Measurements from ENCODE around the gene DOCK7. TPM values are rescaled to one million over a fixed set of nuclear protein-coding genes. Genes with fewer than 3 reads are reported as not detected.

The DOCK7 gene
- total RNA-seq, 2 experiments from 2014 or later, result 6.0 to 7.9 TPM

DNA sequence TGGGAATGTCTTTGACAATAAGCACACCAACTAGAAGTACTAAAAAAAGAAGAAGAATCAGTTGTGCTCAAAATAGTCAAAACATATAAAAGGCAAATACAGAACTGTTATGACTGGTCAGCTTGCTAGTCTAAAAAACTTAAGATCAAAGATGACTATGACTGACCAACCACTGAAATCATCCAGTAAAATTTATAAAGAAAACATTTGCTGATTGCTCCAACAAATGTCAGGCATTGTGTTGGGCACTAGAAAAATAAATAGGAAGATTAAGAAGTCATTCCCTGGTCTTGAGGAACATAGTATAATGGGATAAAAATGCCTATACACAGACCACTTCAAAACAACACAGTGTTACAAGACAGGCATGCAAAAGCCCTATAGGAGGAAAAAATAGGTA is 100.2 kb downstream of the DOCK7 start:
- intact Hi-C loops (cut with DNase I, micrococcal nuclease), result no loop called here
- TF ChIP-seq CTCF (IDR thresholded peaks at IDR 0.05), result no peak
- POLR2A ChIA-PET, result no interaction called here
- H3K4me1 ChIP-seq (ENCODE audit: insufficient read depth, low read length), result no peaks in the 10 kb centered on the region
- ATAC-seq (ENCODE audit: poor library complexity), result no peak
- peaks cover 12% of the 10 kb centered on the region for H3K36me3 Mint-ChIP-seq (ENCODE audit: low read depth)
- H3K27me3 ChIP-seq (ENCODE audit: control insufficient read depth in 1 of 2, insufficient read depth in 2 of 2, low read length in 2 of 2), result no peaks in the 10 kb centered on the region
- no peak overlapping the region for H3K27ac Mint-ChIP-seq
- no peak for DNase-seq
- H3K27ac ChIP-seq (ENCODE audit: low read depth in 1 of 2, low read length in 2 of 2), result no peak overlapping the region
- no peaks in the 10 kb centered on the region for H3K9me3 ChIP-seq (ENCODE audit: control insufficient read depth in 1 of 2, insufficient read depth in 1 of 2, low read length in 2 of 2)
- no peak overlapping the region for H3K4me3 ChIP-seq (ENCODE audit: low read length)
- no peaks in the 10 kb centered on the region for H3K36me3 ChIP-seq (ENCODE audit: insufficient read depth, low read length)
- no peak overlapping the region for H3K4me3 Mint-ChIP-seq
- CTCF ChIA-PET, result interaction anchor here (0.5 kb wide), 1 partner anchor 73 kb away, joined by 4 read pairs; no protein-coding TSS in a partner anchor
- H3K4me1 Mint-ChIP-seq (ENCODE audit: low read depth), result no peaks in the 10 kb centered on the region
- H3K9me3 Mint-ChIP-seq, result no peaks in the 10 kb centered on the region
- no peaks in the 10 kb centered on the region for H3K27me3 Mint-ChIP-seq

- H3K27ac Mint-ChIP-seq, result no peak overlapping the region
- H3K9me3 Mint-ChIP-seq, result no peaks in the 10 kb centered on the region
- H3K27me3 Mint-ChIP-seq, result no peaks in the 10 kb centered on the region
- Histone ChIP-seq H3K27ac (ENCODE audit: low read depth in 1 of 2, low read length in 2 of 2) (no peak overlapping the region), H3K9me3 (ENCODE audit: control insufficient read depth in 1 of 2, insufficient read depth in 1 of 2, low read length in 2 of 2) (no peaks in the 10 kb centered on the region), H3K36me3 (ENCODE audit: insufficient read depth, low read length) (no peaks in the 10 kb centered on the region), H3K27me3 (ENCODE audit: control insufficient read depth in 1 of 2, insufficient read depth in 2 of 2, low read length in 2 of 2) (no peaks in the 10 kb centered on the region), H3K4me1 (ENCODE audit: insufficient read depth, low read length) (no peaks in the 10 kb centered on the region), H3K4me3 (ENCODE audit: low read length) (no peak overlapping the region)
- ChIA-PET CTCF (no interaction called here), POLR2A (no interaction called here)
- no peak for DNase-seq
- no peak for ATAC-seq (ENCODE audit: poor library complexity)
- TF ChIP-seq CTCF (IDR thresholded peaks at IDR 0.05), result no peak
- intact Hi-C loops (cut with DNase I, micrococcal nuclease), result no loop called here
- H3K4me3 Mint-ChIP-seq, result no peak overlapping the region
- peaks cover 13% of the 10 kb centered on the region for H3K36me3 Mint-ChIP-seq (ENCODE audit: low read depth)
- H3K4me1 Mint-ChIP-seq (ENCODE audit: low read depth), result no peaks in the 10 kb centered on the region
These were observed 102.6 kb downstream of the DOCK7 start for GRCh38 chr1:62585469-62586155.

DNA sequence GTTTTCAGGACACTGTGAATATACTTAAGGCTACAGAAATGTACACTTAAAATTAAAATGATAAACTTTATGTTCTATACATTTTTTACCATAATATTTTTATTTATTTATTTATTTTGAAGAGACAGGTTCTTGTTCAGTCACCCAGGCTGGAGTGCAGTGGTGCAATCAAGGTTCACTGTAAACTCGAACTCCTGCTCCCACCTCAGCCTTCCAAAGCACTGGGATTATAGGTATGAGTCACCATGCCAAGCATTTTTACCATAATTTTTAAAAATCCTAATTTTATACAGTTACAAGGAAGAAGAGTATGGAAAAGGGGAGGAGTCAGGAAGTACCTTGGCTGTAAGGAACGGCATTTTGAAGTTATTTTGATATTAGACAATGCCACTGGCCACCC is 114.5 kb downstream of the DOCK7 start:
- CTCF ChIA-PET, result no interaction called here
- no peaks in the 10 kb centered on the region for H3K36me3 ChIP-seq (ENCODE audit: insufficient read depth, low read length)

More for the DNA sequence above, 114.5 kb downstream of the DOCK7 start:
- POLR2A ChIA-PET, result no interaction called here
- no peak overlapping the region for H3K27ac ChIP-seq (ENCODE audit: low read depth in 1 of 2, low read length in 2 of 2)
- H3K9me3 Mint-ChIP-seq, result peaks cover 9% of the 10 kb centered on the region
- H3K36me3 Mint-ChIP-seq (ENCODE audit: low read depth), result peaks cover 64% of the 10 kb centered on the region
- H3K27me3 ChIP-seq (ENCODE audit: control insufficient read depth in 1 of 2, insufficient read depth in 2 of 2, low read length in 2 of 2), result no peaks in the 10 kb centered on the region
- H3K4me3 ChIP-seq (ENCODE audit: low read length), result no peak overlapping the region
- DNase-seq (no peak), ATAC-seq (ENCODE audit: poor library complexity) (no peak)
- TF ChIP-seq CTCF (IDR thresholded peaks at IDR 0.05), result no peak
- no peaks in the 10 kb centered on the region for H3K9me3 ChIP-seq (ENCODE audit: control insufficient read depth in 1 of 2, insufficient read depth in 1 of 2, low read length in 2 of 2)
- H3K27ac Mint-ChIP-seq, result no peak overlapping the region
- no peaks in the 10 kb centered on the region for H3K27me3 Mint-ChIP-seq
- H3K4me1 ChIP-seq (ENCODE audit: insufficient read depth, low read length), result no peaks in the 10 kb centered on the region
- intact Hi-C loops (cut with DNase I, micrococcal nuclease), result no loop called here
- H3K4me3 Mint-ChIP-seq, result no peak overlapping the region
- no peaks in the 10 kb centered on the region for H3K4me1 Mint-ChIP-seq (ENCODE audit: low read depth)
